Esophagus muscularis mucosa (tissue), 4 donors: Measurements from ENCODE around the gene CLSTN1. TPM values are rescaled to one million over a fixed set of nuclear protein-coding genes. Genes with fewer than 3 reads are reported as not detected.
"Not testable (repeated sequence)": the region's sequence is repeated elsewhere in the genome, so short reads cannot be mapped to it uniquely, and the experiment has no call there.

ENCODE experiments used
- DNase-seq: peaks from one replicate; pipeline ENCODE4 v3.0.0-alpha.2; 2017; ENCODE audit errors: extremely low spot score
- H3K27ac ChIP-seq, 4 donors: fragments of 200-600 bp; sonication (generic); replicated peaks in 1 of 4; 1 replicate in 3 of 4; 2 replicates in 1 of 4; pipeline ENCODE4 v1.5.1; 2016 to 2019; ENCODE audit warnings: mild to moderate bottlenecking in 1 of 4
- H3K27me3 ChIP-seq, 4 donors: fragments of 200-600 bp; sonication (generic); one replicate each; pipeline versions ENCODE4 v1.5.1 to v1.6.0; 2016 to 2019
- H3K36me3 ChIP-seq, 4 donors: fragments of 200-600 bp; sonication (generic); one replicate each; pipeline ENCODE4 v1.5.1; 2016 to 2019
- H3K4me1 ChIP-seq, 4 donors: fragments of 200-600 bp; sonication (generic); one replicate each; pipeline ENCODE4 v1.5.1; 2016 to 2019
- H3K4me3 ChIP-seq, 4 donors: fragments of 200-600 bp; sonication (generic); 1 replicate in 2 of 4; 2 replicates in 2 of 4; pipeline ENCODE4 v1.5.1; 2016 to 2019; ENCODE audit warnings: mild to moderate bottlenecking in 4 of 4, moderate library complexity in 1 of 4
- H3K9me3 ChIP-seq, 4 donors: fragments of 200-600 bp; sonication (generic); 1 replicate in 3 of 4; 2 replicates in 1 of 4; pipeline ENCODE4 v1.5.1; 2016 to 2019
- EP300 ChIP-seq: sonication (generic); formaldehyde crosslinking; IDR thresholded peaks from one replicate; pipeline ENCODE4 v1.6.1; 2017; ENCODE audit warnings: antibody characterized with exemption
- POLR2A ChIP-seq: fragments of 450-650 bp; IDR thresholded peaks from one replicate; pipeline ENCODE4 v1.6.1; 2017; ENCODE audit warnings: antibody characterized with exemption, moderate library complexity, mild to moderate bottlenecking, low read depth
- POLR2AphosphoS5 ChIP-seq, 2 donors: sonication (generic); formaldehyde crosslinking; IDR thresholded peaks; one replicate each; pipeline ENCODE4 v1.6.1; 2017; ENCODE audit warnings: antibody characterized with exemption in 2 of 2
- WGBS: methylation state at CpG from one replicate; pipeline ENCODE4 v1.1.5; 2018; 5-methylcytosine and 5-hydroxymethylcytosine counted together
- intact Hi-C: fragments of 100-400 bp; cut with DNase I; formaldehyde crosslinking; loops from one replicate; pipeline ENCODE4 v1.15.1; 2023
- total RNA-seq, 4 donors: library from RNA; depleted of rRNA; stranded (reverse); fragments of >200 nt; gene quantifications; one replicate each; pipeline versions ENCODE4 v1.1.0 to v1.2.1, GENCODE V29; 2016
- TF ChIP-seq, protein P1 (sequence below), 3 experiments: fragments of 200-600 bp in 2 of 3; fragments of 450-650 bp in 1 of 3; sonication (generic) in 2 of 3; IDR thresholded peaks; one replicate each; pipeline ENCODE4 v1.5.1; 2017 to 2019; ENCODE audit warnings: antibody characterized with exemption in 3 of 3, mild to moderate bottlenecking in 2 of 3, moderate library complexity in 1 of 3

Gene CLSTN1
- total RNA-seq, 4 donors from 2014 or later = 47.1 to 109 (median 72.3) TPM

- TF ChIP-seq EP300 (no peak), POLR2AphosphoS5 (IDR thresholded peaks at IDR 0.05) (no peak), POLR2A (no peak)
- TF ChIP-seq, protein P1, sequence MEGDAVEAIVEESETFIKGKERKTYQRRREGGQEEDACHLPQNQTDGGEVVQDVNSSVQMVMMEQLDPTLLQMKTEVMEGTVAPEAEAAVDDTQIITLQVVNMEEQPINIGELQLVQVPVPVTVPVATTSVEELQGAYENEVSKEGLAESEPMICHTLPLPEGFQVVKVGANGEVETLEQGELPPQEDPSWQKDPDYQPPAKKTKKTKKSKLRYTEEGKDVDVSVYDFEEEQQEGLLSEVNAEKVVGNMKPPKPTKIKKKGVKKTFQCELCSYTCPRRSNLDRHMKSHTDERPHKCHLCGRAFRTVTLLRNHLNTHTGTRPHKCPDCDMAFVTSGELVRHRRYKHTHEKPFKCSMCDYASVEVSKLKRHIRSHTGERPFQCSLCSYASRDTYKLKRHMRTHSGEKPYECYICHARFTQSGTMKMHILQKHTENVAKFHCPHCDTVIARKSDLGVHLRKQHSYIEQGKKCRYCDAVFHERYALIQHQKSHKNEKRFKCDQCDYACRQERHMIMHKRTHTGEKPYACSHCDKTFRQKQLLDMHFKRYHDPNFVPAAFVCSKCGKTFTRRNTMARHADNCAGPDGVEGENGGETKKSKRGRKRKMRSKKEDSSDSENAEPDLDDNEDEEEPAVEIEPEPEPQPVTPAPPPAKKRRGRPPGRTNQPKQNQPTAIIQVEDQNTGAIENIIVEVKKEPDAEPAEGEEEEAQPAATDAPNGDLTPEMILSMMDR (IDR thresholded peaks at IDR 0.05) = no peak
- no peaks in the 10 kb centered on the region for H3K9me3 ChIP-seq
- H3K36me3 ChIP-seq = peaks cover 18 to 93% (median 68%) of the 10 kb centered on the region in 4 donors
- no peak overlapping the region for H3K27ac ChIP-seq
- WGBS = 99% methylated on average over 9 of the region's 14 CpGs
- no peak overlapping the region for H3K4me3 ChIP-seq
- H3K27me3 ChIP-seq = no peaks in the 10 kb centered on the region
- intact Hi-C loops = no loop called here
- H3K4me1 ChIP-seq = peaks cover 5 to 10% (median 7%) of the 10 kb centered on the region in 4 donors
- no peak for DNase-seq
Observed at GRCh38 chr1:9749361-9749760, 74.4 kb downstream of the CLSTN1 start.

DNA sequence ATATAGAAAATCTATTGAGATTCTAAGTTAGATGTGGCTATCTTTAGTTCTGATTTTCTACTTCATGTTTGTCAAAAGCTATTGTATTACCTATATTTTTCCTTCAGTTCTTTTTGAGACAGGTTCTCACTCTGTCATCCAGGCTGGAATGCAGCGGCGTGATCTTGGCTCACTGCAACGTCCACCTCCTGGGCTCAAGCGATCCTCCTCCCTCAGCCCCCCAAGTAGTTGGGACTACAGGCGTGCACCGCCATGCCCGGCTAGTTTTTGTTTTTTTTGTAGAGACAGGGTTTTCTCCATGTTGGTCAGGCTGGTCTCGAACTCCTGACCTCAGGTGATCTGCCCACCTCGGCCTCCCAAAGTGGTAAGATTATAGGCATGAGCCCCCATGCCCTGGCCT is 75.4 kb downstream of the CLSTN1 start:
- DNase-seq, intact Hi-C loops: not testable (repeated sequence)
- H3K36me3 ChIP-seq = peaks cover 27 to 93% (median 73%) of the 10 kb centered on the region in 4 donors

DNA sequence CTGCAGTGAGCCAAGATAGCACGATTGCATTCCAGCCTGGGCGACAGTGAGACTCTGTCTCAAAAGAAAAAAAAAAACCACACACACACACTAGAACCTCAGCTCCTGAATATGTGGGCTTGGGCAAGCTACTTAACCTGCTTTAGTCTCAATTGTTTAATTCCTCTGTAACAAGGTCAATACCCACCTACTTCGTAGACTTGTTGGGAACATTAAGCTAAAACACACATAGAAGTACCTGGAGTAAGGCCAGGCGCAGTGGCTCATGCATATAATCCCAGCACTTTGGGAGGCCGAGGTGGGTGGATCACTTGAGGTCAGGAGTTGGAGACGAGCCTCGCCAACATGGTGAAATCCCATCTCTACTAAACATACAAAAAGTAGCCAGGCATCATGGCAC is 77.1 kb downstream of the CLSTN1 start:
- Histone ChIP-seq H3K4me3 (no peak overlapping the region), H3K27me3 (no peaks in the 10 kb centered on the region), H3K9me3 (no peaks in the 10 kb centered on the region), H3K27ac (no peak overlapping the region), H3K4me1 (no peaks in the 10 kb centered on the region), H3K36me3 (peaks cover 38 to 97% (median 83%) of the 10 kb centered on the region in 4 donors)
- DNase-seq = no peak
- intact Hi-C loops = no loop called here
- TF ChIP-seq EP300 (no peak), POLR2A (no peak), POLR2AphosphoS5 (IDR thresholded peaks at IDR 0.05) (no peak)
- TF ChIP-seq, protein P1 (IDR thresholded peaks at IDR 0.05) = no peak
- 88% methylated on average over 7 of the region's 7 CpGs for WGBS

More for the DNA sequence above, 75.4 kb downstream of the CLSTN1 start:
- not testable (repeated sequence) for H3K4me1 ChIP-seq, H3K9me3 ChIP-seq, H3K4me3 ChIP-seq, H3K27ac ChIP-seq, H3K27me3 ChIP-seq
- WGBS = 92% methylated on average over 9 of the region's 9 CpGs

- H3K27me3 ChIP-seq = no peaks in the 10 kb centered on the region
- H3K27ac ChIP-seq = no peak overlapping the region
- intact Hi-C loops = no loop called here
- 79% methylated on average over 3 of the region's 3 CpGs for WGBS
- H3K4me3 ChIP-seq = no peak overlapping the region
- no peaks in the 10 kb centered on the region for H3K4me1 ChIP-seq
- peaks cover 42 to 97% (median 83%) of the 10 kb centered on the region in 4 donors for H3K36me3 ChIP-seq
- no peaks in the 10 kb centered on the region for H3K9me3 ChIP-seq
- TF ChIP-seq POLR2A = no peak
- TF ChIP-seq POLR2AphosphoS5 (IDR thresholded peaks at IDR 0.05) = no peak
- TF ChIP-seq, protein P1 (IDR thresholded peaks at IDR 0.05) = no peak
- no peak for DNase-seq
Observed at GRCh38 chr1:9746211-9746610, 77.6 kb downstream of the CLSTN1 start.

GRCh38 chr1:9744106-9744799 is 79.5 kb downstream of the CLSTN1 start:
- no peak overlapping the region for H3K27ac ChIP-seq
- intact Hi-C loops = no loop called here
- H3K4me1 ChIP-seq = no peaks in the 10 kb centered on the region
- no peaks in the 10 kb centered on the region for H3K9me3 ChIP-seq
- H3K36me3 ChIP-seq = peaks cover 49 to 97% (median 83%) of the 10 kb centered on the region in 4 donors
- WGBS = 95% methylated on average over 15 of the region's 28 CpGs
- DNase-seq = no peak
- H3K27me3 ChIP-seq = no peaks in the 10 kb centered on the region
- H3K4me3 ChIP-seq = no peak overlapping the region
- TF ChIP-seq POLR2AphosphoS5 (IDR thresholded peaks at IDR 0.05) (no peak), POLR2A (no peak), EP300 (no peak)
- TF ChIP-seq, protein P1 (IDR thresholded peaks at IDR 0.05) = no peak
